Activated naive CD8-positive, alpha-beta T cell treated with anti-CD3 and anti-CD28 coated beads for 36 hours (primary cell): ENCODE measurements around the gene OR14I1. TPM values are rescaled to one million over a fixed set of nuclear protein-coding genes. Genes with fewer than 3 reads are reported as not detected.

Experiments used
- DNase-seq: peaks from one replicate; pipeline ENCODE4 v3.0.0; 2021
- H3K27ac Mint-ChIP-seq: one replicate; pipeline ENCODE4 v1.8.0; 2022; ENCODE audit warnings: mild to moderate bottlenecking, moderate library complexity, mixed read lengths
- H3K27me3 Mint-ChIP-seq: one replicate; pipeline ENCODE4 v1.8.0; 2022; ENCODE audit warnings: mild to moderate bottlenecking, mixed read lengths
- H3K36me3 Mint-ChIP-seq: one replicate; pipeline ENCODE4 v1.8.0; 2021; ENCODE audit warnings: mild to moderate bottlenecking, mixed read lengths
- H3K4me1 Mint-ChIP-seq: one replicate; pipeline ENCODE4 v1.8.0; 2021; ENCODE audit warnings: mixed read lengths
- H3K4me3 Mint-ChIP-seq: one replicate; pipeline ENCODE4 v1.8.0; 2022; ENCODE audit warnings: mild to moderate bottlenecking, moderate library complexity, mixed read lengths
- H3K9me3 Mint-ChIP-seq: one replicate; pipeline ENCODE4 v1.8.0; 2022; ENCODE audit warnings: mixed read lengths
- total RNA-seq, 2 experiments: library from RNA; stranded (reverse); gene quantifications; one replicate each; pipeline ENCODE4 v1.2.3, GENCODE V29; 2021

Gene OR14I1
- total RNA-seq = not detected

- H3K9me3 Mint-ChIP-seq = no peaks in the 10 kb centered on the region
- H3K27ac Mint-ChIP-seq = no peak within 1 kb of the TSS
Observed at GRCh38 chr1:248702714-248703113, at the start of gene OR14I1. Gene OR14I1, minus strand, starts transcription at chr1:248702766.

GRCh38 chr1:248751635-248752034, 49.1 kb upstream of the OR14I1 start:
- DNase-seq = no peak
- peaks cover 10% of the 10 kb centered on the region for H3K4me1 Mint-ChIP-seq
- H3K36me3 Mint-ChIP-seq = no peaks in the 10 kb centered on the region
- H3K27me3 Mint-ChIP-seq = no peaks in the 10 kb centered on the region
- no peak overlapping the region for H3K27ac Mint-ChIP-seq
- no peaks in the 10 kb centered on the region for H3K9me3 Mint-ChIP-seq
- no peak overlapping the region for H3K4me3 Mint-ChIP-seq

More at GRCh38 chr1:248702714-248703113, at the start of gene OR14I1:
- no peak for DNase-seq
- Mint-ChIP-seq H3K4me3 (no peak within 1 kb of the TSS), H3K4me1 (no peaks in the 10 kb centered on the region), H3K27me3 (no peaks in the 10 kb centered on the region), H3K36me3 (no peaks in the 10 kb centered on the region)

DNA sequence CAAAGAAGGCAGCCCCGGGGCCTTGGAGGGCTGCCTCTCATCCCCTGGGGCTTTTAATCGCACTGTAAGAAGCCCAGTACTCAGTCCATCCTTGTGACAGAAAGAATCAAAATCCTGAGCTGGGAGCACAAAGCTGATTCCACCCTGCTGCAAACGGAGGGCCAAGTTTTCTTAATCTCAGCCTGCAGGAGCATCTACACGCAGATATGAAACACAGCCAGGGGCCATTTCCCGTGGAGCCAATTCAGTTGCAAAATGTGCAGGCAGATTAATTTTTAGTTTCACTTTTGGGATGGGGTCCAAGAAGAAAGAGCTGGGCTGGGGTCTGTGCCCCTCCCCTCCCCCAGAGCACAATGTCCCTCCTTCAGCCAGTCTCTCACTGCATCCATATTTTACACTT, 48.6 kb upstream of the OR14I1 start:
- Mint-ChIP-seq H3K4me3 (no peak overlapping the region), H3K9me3 (no peaks in the 10 kb centered on the region), H3K27ac (no peak overlapping the region), H3K36me3 (no peaks in the 10 kb centered on the region), H3K27me3 (no peaks in the 10 kb centered on the region), H3K4me1 (peaks cover 10% of the 10 kb centered on the region)
- no peak for DNase-seq

- peaks cover 10% of the 10 kb centered on the region for H3K4me1 Mint-ChIP-seq
- DNase-seq = no peak
- H3K9me3 Mint-ChIP-seq = no peaks in the 10 kb centered on the region
- no peak overlapping the region for H3K4me3 Mint-ChIP-seq
- no peaks in the 10 kb centered on the region for H3K27me3 Mint-ChIP-seq
- no peaks in the 10 kb centered on the region for H3K36me3 Mint-ChIP-seq
- no peak overlapping the region for H3K27ac Mint-ChIP-seq
Observed at GRCh38 chr1:248750496-248750895, 47.9 kb upstream of the OR14I1 start.

- H3K27ac Mint-ChIP-seq = no peak overlapping the region
- H3K36me3 Mint-ChIP-seq = no peaks in the 10 kb centered on the region
- no peaks in the 10 kb centered on the region for H3K9me3 Mint-ChIP-seq
- H3K4me3 Mint-ChIP-seq = no peak overlapping the region
- no peak for DNase-seq
- H3K4me1 Mint-ChIP-seq = peaks cover 10% of the 10 kb centered on the region
- H3K27me3 Mint-ChIP-seq = no peaks in the 10 kb centered on the region
Observed at GRCh38 chr1:248748211-248748610, 45.6 kb upstream of the OR14I1 start.

- H3K4me1 Mint-ChIP-seq = no peaks in the 10 kb centered on the region
- no peaks in the 10 kb centered on the region for H3K27me3 Mint-ChIP-seq
- H3K27ac Mint-ChIP-seq = no peak overlapping the region
- no peaks in the 10 kb centered on the region for H3K9me3 Mint-ChIP-seq
- H3K36me3 Mint-ChIP-seq = no peaks in the 10 kb centered on the region
- H3K4me3 Mint-ChIP-seq = no peak overlapping the region
- DNase-seq = no peak
Observed at GRCh38 chr1:248740876-248741275, 38.3 kb upstream of the OR14I1 start.

DNA sequence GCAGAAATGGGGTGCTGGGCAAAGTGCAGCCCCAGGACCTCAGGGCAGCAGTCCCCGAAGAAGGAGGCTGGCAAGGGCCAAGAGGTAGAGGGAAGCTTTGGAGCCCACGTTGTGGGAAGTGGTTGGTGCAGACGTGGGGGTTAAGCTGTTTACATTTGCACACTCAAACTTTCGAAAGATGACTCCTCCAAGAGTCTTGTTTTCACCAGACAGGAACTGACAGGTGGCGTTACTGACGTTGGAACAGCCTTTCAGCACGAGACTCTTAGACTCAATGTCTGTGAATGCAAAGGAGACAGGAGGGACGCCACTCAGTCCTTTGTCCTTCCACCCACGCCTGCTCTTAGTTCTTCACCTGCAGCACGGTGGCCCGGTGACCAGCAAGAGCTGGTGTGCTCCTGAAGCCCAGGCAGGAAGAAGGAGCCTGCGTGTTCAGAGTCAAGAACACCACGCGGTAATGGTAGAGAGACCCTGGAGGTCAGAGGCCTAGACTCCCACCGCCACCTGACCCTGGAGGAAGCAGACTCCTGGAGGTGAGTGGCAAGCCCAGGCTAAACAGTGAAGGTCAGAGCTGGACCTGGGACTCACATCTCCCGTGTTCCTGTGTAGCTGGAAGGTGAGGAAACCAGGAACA, 37.1 kb upstream of the OR14I1 start:
- Mint-ChIP-seq H3K27me3 (peaks cover 4% of the 10 kb centered on the region), H3K4me1 (no peaks in the 10 kb centered on the region), H3K36me3 (no peaks in the 10 kb centered on the region), H3K9me3 (peaks cover 5% of the 10 kb centered on the region), H3K4me3 (no peak overlapping the region), H3K27ac (no peak overlapping the region)
- no peak for DNase-seq

DNA sequence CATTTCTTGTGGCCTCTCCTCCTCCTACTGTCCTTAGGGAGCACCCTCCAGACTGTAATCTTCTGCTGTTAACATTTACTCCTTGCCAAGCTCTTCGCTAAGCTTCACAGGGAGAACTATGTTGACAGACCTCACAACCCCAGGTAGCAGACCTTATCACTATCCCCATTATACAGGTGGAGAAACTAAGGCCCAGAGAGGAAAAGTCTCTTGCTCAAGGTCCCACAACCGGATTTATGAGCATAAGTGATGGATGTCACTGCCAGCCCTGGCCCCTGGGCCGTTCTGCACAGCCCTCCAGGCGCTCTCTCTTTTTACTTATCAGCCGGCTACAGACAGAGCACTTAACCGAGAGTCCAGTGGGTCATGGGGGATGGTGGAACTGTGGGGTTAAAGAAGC, 34.9 kb upstream of the OR14I1 start:
- Mint-ChIP-seq H3K27me3 (peaks cover 4% of the 10 kb centered on the region), H3K27ac (no peak overlapping the region), H3K36me3 (no peaks in the 10 kb centered on the region), H3K4me1 (no peaks in the 10 kb centered on the region), H3K9me3 (peaks cover 5% of the 10 kb centered on the region), H3K4me3 (no peak overlapping the region)
- DNase-seq = no peak

- Mint-ChIP-seq H3K4me3 (no peak overlapping the region), H3K36me3 (no peaks in the 10 kb centered on the region), H3K9me3 (peaks cover 5% of the 10 kb centered on the region), H3K27me3 (peaks cover 4% of the 10 kb centered on the region), H3K4me1 (no peaks in the 10 kb centered on the region), H3K27ac (no peak overlapping the region)
- DNase-seq = no peak
Observed at GRCh38 chr1:248736977-248737376, 34.4 kb upstream of the OR14I1 start.

DNA sequence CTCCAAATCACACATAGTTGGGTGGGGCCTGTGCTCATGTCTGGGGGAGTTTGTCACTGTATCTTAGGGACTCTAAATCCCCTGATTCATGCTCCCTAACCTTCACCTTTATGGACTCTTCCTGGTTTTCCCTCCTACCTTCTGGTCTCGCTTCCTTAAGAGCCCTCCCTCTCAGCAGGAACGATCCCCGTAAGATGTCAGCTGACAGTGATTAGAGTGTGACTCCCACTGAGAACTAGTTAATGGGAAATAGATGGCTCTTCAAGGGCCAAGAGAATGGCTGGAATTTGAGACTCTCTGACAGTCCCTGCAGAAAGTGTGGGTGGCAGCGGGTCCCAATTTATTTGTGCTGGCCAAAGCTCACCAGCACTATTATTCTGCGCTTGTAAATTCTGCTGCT, 31.0 kb upstream of the OR14I1 start:
- Mint-ChIP-seq H3K4me3 (no peak overlapping the region), H3K36me3 (no peaks in the 10 kb centered on the region), H3K27me3 (peaks cover 4% of the 10 kb centered on the region), H3K4me1 (no peaks in the 10 kb centered on the region), H3K9me3 (peaks cover 5% of the 10 kb centered on the region), H3K27ac (no peak overlapping the region)
- DNase-seq = no peak

- peaks cover 5% of the 10 kb centered on the region for H3K9me3 Mint-ChIP-seq
- H3K27ac Mint-ChIP-seq = no peak overlapping the region
- H3K36me3 Mint-ChIP-seq = no peaks in the 10 kb centered on the region
- no peaks in the 10 kb centered on the region for H3K4me1 Mint-ChIP-seq
- no peak overlapping the region for H3K4me3 Mint-ChIP-seq
- DNase-seq = no peak
- H3K27me3 Mint-ChIP-seq = peaks cover 4% of the 10 kb centered on the region
Observed at GRCh38 chr1:248730507-248731335, 28.2 kb upstream of the OR14I1 start.

DNA sequence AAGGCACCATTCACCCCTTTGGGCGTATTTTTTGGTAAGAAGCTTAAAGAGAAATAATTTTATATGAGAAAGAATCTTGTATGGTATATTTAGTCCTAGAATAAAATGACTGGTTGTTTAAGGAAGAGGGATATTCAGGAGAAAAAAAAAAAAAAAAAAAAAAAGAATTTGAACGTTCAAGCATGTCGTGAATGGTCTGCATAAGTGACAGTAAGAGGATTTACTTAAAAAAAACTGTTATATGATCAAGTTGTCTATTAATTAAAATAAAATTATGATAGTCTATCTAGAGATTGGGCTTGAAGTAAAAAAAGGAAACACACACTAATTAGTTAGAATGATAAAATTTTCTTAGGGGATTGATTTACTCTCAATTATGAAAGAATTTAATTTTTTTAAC, 11.7 kb upstream of the OR14I1 start:
- H3K27ac Mint-ChIP-seq = no peak overlapping the region
- peaks cover 14% of the 10 kb centered on the region for H3K27me3 Mint-ChIP-seq
- H3K4me1 Mint-ChIP-seq = no peaks in the 10 kb centered on the region
- H3K36me3 Mint-ChIP-seq = no peaks in the 10 kb centered on the region
- DNase-seq = no peak
- H3K4me3 Mint-ChIP-seq = no peak overlapping the region
- H3K9me3 Mint-ChIP-seq = peaks cover 12% of the 10 kb centered on the region

DNA sequence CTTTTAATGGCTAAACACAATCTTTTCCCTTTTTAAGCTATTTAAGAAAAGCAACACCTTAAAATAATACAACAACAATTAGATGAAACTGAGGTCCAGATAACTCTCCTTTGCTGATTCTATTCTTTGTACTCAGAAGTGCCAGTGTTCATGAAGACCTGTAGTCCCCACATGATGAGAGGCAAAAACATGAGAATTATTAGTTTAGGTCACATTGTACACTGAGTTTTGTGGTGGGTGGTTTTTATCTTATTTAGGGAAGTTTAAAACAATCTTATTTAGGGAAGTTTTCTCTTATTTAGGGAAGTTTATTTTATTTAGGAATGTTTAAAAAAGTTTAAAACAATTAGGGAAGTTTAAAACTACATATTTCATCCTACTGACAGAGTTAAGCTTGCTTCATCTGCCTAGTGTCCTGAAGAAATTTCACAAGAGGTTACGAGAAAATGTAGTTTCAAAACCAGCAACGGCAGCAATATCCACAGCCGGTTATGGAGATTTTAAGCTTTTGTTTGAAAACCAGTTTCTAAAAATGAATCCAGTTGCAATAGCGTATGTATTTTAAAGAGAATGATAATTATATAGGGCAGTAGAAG, 7.8 kb upstream of the OR14I1 start:
- H3K27me3 Mint-ChIP-seq = peaks cover 24% of the 10 kb centered on the region
- no peak for DNase-seq
- no peak overlapping the region for H3K27ac Mint-ChIP-seq
- peaks cover 12% of the 10 kb centered on the region for H3K9me3 Mint-ChIP-seq
- no peaks in the 10 kb centered on the region for H3K4me1 Mint-ChIP-seq
- no peak overlapping the region for H3K4me3 Mint-ChIP-seq
- H3K36me3 Mint-ChIP-seq = no peaks in the 10 kb centered on the region

GRCh38 chr1:248704606-248705005, 2.0 kb upstream of the OR14I1 start:
- Mint-ChIP-seq H3K4me1 (no peaks in the 10 kb centered on the region), H3K9me3 (no peaks in the 10 kb centered on the region), H3K4me3 (no peak overlapping the region), H3K27ac (no peak overlapping the region), H3K27me3 (peaks cover 12% of the 10 kb centered on the region), H3K36me3 (no peaks in the 10 kb centered on the region)
- no peak for DNase-seq

DNA sequence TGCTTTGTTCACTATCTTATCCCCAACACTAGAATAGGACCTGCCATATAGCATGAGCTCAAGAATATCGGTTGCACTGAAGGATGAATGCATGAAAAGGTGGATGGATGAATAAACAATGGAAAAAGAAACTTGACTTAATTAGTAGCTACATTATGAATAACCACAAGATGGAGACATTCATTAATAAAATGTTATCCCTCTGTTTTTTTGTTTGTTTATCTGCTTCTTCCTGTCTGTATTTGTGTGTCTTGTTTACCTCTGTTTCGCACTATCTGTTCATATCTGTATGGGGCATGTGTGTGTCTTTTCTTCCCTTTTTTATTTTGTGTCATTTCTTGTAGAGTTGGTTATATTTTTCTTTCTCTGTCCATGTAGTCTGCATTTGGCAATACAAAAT, 1.1 kb upstream of the OR14I1 start:
- peaks cover 5% of the 10 kb centered on the region for H3K27me3 Mint-ChIP-seq
- no peaks in the 10 kb centered on the region for H3K36me3 Mint-ChIP-seq
- no peak overlapping the region for H3K27ac Mint-ChIP-seq
- no peaks in the 10 kb centered on the region for H3K4me1 Mint-ChIP-seq
- H3K9me3 Mint-ChIP-seq = no peaks in the 10 kb centered on the region
- no peak overlapping the region for H3K4me3 Mint-ChIP-seq
- DNase-seq = no peak
